ENCODE results near the gene HCST.

The HCST gene

DNA sequence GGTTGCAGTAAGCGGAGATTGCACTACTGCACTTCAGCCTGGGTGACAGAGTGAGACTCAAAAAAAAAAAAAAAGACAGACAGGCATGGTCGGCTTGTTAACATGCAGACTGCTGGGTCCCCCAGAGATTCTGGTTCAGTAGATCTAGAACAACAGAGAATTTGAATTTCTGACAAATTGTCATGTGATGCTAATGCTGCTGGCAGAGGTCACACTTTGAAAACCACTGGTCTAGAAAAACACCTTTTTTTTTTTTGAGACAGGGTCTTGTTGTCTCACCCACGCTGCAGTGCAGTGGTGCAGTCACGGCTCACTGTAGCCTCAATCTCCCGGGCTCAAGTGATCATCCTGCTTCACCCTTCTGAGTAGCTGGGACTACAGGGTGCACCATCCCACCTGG, 26.2 kb downstream of the HCST start:
- Mint-ChIP-seq H3K4me3 (no peak overlapping the region), H3K27ac (no peak overlapping the region), H3K27me3 (ENCODE audit: low read depth) (peaks cover 10% of the 10 kb centered on the region), H3K9me3 (peaks cover 20% of the 10 kb centered on the region), H3K36me3 (ENCODE audit: low read depth) (peaks cover 7% of the 10 kb centered on the region), H3K4me1 (ENCODE audit: low read depth) (peaks cover 22% of the 10 kb centered on the region)
- DNase-seq (ENCODE audit: low spot score): no peak

DNA sequence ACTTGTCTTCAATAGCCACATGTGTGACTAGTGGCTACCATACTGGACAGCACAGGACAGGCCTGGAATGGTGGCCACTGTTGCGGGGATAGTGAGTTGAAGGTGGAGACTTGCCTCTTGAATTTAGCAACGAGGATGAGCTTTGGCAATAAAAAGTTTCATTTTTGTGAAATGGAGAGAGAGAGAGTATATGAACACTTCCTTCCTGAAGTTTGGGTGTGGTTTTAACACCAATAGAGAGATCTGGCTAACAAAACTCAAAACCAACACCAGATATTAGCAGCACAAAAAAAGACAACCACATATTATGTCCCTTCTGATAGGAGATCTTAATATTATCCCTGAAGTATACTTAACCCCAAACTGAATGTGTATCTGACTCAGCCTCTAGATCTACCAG, 27.5 kb downstream of the HCST start:
- peak overlapping the region; percentile 94 for H3K27ac Mint-ChIP-seq
- H3K4me1 Mint-ChIP-seq (ENCODE audit: low read depth): peaks cover 22% of the 10 kb centered on the region
- no peak for DNase-seq (ENCODE audit: low spot score)
- H3K27me3 Mint-ChIP-seq (ENCODE audit: low read depth): peaks cover 10% of the 10 kb centered on the region
- peaks cover 20% of the 10 kb centered on the region for H3K9me3 Mint-ChIP-seq
- peak overlapping the region; percentile 76 for H3K4me3 Mint-ChIP-seq
- H3K36me3 Mint-ChIP-seq (ENCODE audit: low read depth): peaks cover 7% of the 10 kb centered on the region

DNA sequence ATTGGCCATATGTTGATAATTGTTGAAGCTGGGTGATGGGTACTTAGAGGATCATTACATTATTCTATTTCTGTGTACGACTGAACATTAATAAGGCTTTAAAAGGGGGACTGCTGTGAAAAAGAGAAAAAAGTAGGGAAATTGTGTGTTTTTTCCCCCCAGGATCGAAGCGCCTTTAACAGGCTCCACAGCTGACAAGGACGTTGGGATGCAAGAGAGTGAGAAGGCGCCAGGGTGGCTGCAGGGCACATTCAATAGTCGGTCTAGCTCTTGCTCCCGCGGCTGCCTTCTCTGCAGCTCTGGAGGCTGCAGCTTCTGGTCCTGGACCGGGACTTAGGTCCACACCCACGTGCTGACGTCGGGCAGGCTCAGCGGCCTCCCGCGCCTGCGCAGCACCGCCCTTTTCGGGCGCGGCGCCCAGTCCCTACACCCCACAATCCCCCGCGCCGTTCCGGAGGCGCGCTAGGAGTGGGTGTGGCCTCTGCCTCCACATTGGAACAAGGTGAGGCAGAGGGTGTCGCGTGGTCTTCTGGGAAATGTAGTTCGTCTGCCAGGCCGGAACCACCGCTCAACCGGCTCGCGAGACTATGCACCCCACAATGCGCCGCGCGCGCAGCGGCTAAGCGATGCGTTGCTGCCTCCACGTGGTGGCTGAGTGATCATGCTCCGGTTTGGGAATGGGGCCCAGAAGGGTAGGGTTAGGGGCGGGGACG, 29.0 kb downstream of the HCST start:
- H3K4me3 Mint-ChIP-seq: peak overlapping the region; percentile 86
- H3K36me3 Mint-ChIP-seq (ENCODE audit: low read depth): peaks cover 5% of the 10 kb centered on the region
- DNase-seq (ENCODE audit: low spot score): peak; percentile 100
- H3K4me1 Mint-ChIP-seq (ENCODE audit: low read depth): peaks cover 25% of the 10 kb centered on the region
- H3K9me3 Mint-ChIP-seq: peaks cover 6% of the 10 kb centered on the region
- H3K27ac Mint-ChIP-seq: peak overlapping the region; percentile 93
- no peaks in the 10 kb centered on the region for H3K27me3 Mint-ChIP-seq (ENCODE audit: low read depth)

DNA sequence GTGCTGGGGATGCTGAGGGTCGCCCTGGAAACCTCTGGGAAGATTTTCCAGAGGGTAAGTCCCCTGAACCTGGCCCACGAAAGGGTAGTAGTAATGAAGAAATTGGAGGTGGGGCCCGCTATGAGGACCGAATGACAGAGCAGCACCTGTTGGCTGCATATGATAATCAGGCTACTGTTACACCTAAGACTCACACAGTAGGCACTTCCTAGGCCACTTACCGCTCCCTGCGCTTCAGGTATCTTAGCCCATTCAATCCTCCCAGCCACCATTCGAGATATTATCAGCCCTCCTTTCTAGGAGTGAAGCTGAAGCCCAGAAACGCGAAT, 29.5 kb downstream of the HCST start:
- DNase-seq (ENCODE audit: low spot score): no peak
- Mint-ChIP-seq H3K4me1 (ENCODE audit: low read depth) (peaks cover 25% of the 10 kb centered on the region), H3K9me3 (peaks cover 6% of the 10 kb centered on the region), H3K36me3 (ENCODE audit: low read depth) (peaks cover 5% of the 10 kb centered on the region), H3K4me3 (peak overlapping the region; percentile 48), H3K27me3 (ENCODE audit: low read depth) (no peaks in the 10 kb centered on the region), H3K27ac (peak overlapping the region; percentile 26)

DNA sequence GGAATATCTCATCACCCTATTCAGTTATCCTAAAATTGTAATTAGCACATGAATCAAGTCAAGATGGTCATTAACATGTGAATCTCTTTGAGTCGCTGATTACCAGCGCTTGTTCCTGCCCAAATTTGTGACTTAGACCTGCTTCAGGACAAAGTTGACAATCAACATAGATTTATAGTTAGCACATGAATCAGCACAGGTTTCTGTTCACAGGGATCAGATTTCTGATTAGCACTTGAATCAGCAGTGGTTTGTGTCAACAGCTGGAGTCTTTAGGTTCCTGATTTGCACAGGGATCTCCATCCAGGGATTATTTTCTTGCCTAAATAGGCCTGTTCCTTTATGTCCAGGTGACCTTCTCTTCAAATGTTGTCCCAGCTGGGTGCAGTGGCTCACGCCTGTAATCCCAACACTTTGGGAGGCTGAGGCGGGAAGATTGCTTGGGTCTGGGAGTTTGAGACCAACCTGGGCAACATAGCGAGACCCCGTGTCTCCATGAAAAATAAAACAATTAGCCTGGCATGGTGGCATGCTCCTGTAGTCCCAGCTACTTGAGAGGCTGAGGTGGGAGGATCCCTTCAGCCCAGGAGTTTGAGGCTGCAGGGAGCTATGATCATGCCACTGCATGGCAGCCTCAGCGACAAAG, 30.1 kb downstream of the HCST start:
- H3K36me3 Mint-ChIP-seq (ENCODE audit: low read depth): peaks cover 5% of the 10 kb centered on the region

DNA sequence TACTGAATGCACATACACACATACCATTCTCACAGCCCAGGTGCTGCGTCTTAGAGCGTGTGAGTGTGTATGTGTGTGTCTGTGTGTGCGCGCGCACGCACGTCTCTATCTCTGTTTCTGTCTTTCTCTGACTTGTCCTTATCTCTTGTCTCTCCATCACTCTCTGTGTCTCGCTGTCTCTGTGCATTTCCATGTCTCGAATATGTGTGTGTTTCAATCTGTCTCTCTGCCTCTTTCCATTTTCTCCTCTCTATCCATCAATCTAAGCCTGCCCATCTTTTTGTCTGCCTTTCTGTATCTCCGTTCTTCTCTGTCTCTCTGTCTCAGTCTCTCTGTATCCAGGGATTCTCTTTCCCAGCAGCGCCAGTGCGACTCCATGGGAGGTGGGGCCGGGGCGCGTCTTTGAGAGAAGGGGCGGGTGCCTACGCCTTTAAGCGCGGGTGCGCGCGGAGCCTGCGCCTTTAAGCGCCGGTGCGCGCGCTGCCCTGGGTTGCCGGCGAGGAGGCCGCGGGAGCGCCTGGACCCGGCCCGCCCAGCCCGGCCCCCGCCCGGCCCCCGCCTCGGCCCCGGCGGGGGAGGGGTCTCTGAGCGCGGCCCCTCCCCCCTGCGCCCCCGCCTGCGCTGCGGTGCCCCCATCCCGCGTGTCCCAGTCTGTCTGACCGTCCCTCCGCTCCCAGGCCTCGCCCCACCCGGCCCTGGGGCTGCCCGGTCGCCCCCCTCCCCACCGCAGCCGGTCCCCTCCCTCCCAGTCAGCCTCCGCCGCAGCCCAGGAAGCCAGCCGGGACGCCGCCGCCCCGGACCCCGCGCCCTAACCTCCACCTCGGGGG, 33.8 kb downstream of the HCST start, which contains the start of gene LRFN3:
LRFN3 (plus strand) TSS at position 464 of the 827 bp plus-strand sequence. CDS start 3,052 bp downstream, outside the sequence.
- no peaks in the 10 kb centered on the region for H3K9me3 Mint-ChIP-seq
- DNase-seq (ENCODE audit: low spot score): peak; percentile 67
- H3K27ac Mint-ChIP-seq: peak within 1 kb of the TSS; percentile 58
- H3K27me3 Mint-ChIP-seq (ENCODE audit: low read depth): no peaks in the 10 kb centered on the region
- peaks cover 5% of the 10 kb centered on the region for H3K36me3 Mint-ChIP-seq (ENCODE audit: low read depth)
- H3K4me3 Mint-ChIP-seq: peak within 1 kb of the TSS; percentile 94
- peaks cover 29% of the 10 kb centered on the region for H3K4me1 Mint-ChIP-seq (ENCODE audit: low read depth)

More for the DNA sequence above, 30.1 kb downstream of the HCST start:
- Mint-ChIP-seq H3K27me3 (ENCODE audit: low read depth) (no peaks in the 10 kb centered on the region), H3K9me3 (peaks cover 6% of the 10 kb centered on the region), H3K4me3 (no peak overlapping the region), H3K27ac (no peak overlapping the region), H3K4me1 (ENCODE audit: low read depth) (peaks cover 28% of the 10 kb centered on the region)
- DNase-seq (ENCODE audit: low spot score): no peak

DNA sequence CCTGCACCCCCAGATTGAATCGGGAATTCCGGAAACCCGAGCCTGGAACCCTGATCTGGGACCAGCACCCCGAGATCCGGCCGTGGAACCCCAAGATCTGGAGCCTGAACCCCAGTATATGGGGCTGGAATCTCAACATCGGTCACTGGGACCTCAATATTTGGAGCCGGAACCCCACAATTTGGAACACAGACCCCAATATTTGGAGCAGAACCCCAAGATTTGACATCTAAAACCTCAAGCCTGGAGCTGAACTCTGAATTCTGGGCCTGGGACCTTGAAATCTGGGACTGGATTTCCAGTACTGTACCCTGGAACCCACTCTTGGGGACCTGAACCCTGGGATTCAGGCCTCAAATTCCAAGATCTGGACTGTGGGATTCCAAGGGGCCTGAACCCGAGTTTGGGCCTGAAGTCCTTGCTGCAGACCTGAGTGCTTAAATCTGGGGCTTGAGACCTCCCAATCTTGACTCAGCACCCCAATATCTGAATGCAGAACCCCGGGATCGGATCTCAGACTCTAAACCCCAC, 34.5 kb downstream of the HCST start:
- Mint-ChIP-seq H3K36me3 (ENCODE audit: low read depth) (peaks cover 5% of the 10 kb centered on the region), H3K4me1 (ENCODE audit: low read depth) (peaks cover 24% of the 10 kb centered on the region), H3K9me3 (no peaks in the 10 kb centered on the region), H3K27me3 (ENCODE audit: low read depth) (no peaks in the 10 kb centered on the region), H3K27ac (no peak overlapping the region), H3K4me3 (peak overlapping the region; percentile 84)
- no peak for DNase-seq (ENCODE audit: low spot score)

DNA sequence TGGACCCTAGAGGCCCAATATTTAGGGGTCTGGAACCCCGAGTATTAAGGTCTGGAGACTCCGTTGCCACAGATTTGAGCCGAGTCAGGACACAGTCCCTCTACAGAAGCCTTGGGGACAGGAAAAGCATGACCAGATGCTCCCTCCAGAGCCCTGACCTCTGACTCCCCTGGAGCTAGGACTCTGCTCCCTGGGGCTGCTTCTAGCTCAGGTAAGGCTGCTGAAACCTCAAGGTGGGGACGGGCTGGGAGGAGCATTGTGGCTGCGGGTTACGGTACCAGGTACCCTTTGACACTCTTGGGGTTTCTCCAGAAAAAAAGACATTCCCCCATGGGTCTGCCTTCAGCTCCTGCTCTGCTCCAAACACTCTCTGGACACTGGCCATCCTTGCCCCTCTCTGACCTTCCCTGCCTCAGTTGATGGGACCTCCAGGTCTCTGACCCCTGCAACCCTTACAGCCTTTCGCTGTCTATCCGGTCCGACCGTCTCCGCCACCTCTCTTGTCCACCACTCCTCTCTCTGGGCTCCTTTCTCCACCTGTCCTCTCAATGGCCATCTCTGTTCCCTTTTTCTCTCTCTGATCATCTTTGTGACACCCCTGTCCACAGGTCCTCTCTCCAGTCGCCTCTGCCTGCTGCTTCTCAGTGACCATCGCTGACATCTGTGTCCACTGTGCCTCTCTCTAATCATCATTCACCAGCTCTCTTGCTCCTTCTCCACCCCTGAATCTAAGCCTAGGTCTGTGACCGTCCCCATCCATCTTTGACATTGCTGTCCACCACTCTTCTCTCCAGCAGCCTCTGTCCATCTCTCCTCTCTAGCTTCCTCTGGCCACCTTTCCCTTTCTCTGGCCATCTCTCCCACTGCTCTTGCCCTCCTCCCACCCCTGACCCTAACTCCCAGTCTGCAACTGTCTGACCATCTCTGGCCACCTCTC, 35.3 kb downstream of the HCST start:
- H3K9me3 Mint-ChIP-seq: no peaks in the 10 kb centered on the region
- peaks cover 21% of the 10 kb centered on the region for H3K4me1 Mint-ChIP-seq (ENCODE audit: low read depth)
- DNase-seq (ENCODE audit: low spot score): no peak
- H3K27ac Mint-ChIP-seq: peak overlapping the region; percentile 4
- H3K36me3 Mint-ChIP-seq (ENCODE audit: low read depth): peaks cover 5% of the 10 kb centered on the region
- H3K27me3 Mint-ChIP-seq (ENCODE audit: low read depth): no peaks in the 10 kb centered on the region
- H3K4me3 Mint-ChIP-seq: peak overlapping the region; percentile 84

DNA sequence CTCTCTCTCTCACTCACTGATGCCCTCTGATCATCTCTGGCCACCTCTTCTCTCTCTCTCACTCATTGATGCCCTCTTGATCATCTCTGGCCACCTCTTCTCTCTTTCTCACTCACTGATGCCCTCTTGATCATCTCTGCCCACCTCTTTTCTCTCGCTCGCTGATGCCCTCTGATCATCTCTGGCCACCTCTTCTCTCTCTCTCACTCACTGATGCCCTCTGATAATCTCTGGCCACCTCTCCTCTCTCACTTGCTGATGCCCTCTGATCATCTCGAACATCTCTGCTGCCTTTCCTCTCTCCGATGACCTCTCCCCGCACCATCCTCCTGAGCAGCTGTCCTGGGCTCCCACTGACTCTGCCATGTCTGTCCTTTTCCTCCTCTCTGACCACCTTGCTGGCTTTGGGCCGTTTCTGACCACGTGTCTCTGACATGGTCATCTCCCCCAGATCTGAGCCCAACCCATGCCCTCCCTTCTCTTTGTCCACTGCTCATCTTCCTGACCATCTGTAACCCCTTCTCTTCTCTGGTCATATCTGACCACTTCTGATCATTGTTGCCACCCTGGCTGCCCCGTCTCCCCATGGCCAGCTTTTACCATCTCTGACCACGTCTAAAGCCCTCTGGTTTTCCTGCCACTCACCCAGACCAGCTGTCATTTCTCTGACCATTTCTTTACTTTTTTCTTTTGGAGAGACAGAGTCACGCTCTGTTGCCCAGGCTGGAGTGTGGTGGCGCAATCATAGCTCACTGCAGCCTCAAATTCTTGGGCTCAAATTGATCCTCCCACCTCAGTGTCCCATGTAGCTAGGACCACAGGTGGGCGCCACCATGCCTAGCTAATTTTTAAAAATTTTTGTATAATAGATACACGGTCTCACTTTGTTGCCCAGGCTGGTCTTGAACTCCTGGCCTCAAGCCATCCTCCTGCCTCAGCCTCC, 36.2 kb downstream of the HCST start:
- Mint-ChIP-seq H3K36me3 (ENCODE audit: low read depth) (peaks cover 5% of the 10 kb centered on the region), H3K4me3 (peak overlapping the region; percentile 84), H3K27ac (peak overlapping the region; percentile 67), H3K9me3 (no peaks in the 10 kb centered on the region), H3K27me3 (ENCODE audit: low read depth) (no peaks in the 10 kb centered on the region), H3K4me1 (ENCODE audit: low read depth) (peaks cover 21% of the 10 kb centered on the region)
- DNase-seq (ENCODE audit: low spot score): no peak

DNA sequence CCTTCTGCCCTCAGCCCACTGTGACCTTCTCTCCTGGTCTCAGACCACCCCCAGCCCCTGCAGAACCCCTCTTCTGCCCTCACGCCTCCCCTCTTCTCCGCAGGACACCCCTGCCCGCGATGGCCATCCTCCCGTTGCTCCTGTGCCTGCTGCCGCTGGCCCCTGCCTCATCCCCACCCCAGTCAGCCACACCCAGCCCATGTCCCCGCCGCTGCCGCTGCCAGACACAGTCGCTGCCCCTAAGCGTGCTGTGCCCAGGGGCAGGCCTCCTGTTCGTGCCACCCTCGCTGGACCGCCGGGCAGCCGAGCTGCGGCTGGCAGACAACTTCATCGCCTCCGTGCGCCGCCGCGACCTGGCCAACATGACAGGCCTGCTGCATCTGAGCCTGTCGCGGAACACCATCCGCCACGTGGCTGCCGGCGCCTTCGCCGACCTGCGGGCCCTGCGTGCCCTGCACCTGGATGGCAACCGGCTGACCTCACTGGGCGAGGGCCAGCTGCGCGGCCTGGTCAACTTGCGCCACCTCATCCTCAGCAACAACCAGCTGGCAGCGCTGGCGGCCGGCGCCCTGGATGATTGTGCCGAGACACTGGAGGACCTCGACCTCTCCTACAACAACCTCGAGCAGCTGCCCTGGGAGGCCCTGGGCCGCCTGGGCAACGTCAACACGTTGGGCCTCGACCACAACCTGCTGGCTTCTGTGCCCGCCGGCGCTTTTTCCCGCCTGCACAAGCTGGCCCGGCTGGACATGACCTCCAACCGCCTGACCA, 37.2 kb downstream of the HCST start:
- Mint-ChIP-seq H3K4me1 (ENCODE audit: low read depth) (peaks cover 21% of the 10 kb centered on the region), H3K36me3 (ENCODE audit: low read depth) (peaks cover 8% of the 10 kb centered on the region), H3K9me3 (no peaks in the 10 kb centered on the region), H3K27me3 (ENCODE audit: low read depth) (no peaks in the 10 kb centered on the region), H3K27ac (no peak overlapping the region), H3K4me3 (no peak overlapping the region)
- DNase-seq (ENCODE audit: low spot score): no peak

DNA sequence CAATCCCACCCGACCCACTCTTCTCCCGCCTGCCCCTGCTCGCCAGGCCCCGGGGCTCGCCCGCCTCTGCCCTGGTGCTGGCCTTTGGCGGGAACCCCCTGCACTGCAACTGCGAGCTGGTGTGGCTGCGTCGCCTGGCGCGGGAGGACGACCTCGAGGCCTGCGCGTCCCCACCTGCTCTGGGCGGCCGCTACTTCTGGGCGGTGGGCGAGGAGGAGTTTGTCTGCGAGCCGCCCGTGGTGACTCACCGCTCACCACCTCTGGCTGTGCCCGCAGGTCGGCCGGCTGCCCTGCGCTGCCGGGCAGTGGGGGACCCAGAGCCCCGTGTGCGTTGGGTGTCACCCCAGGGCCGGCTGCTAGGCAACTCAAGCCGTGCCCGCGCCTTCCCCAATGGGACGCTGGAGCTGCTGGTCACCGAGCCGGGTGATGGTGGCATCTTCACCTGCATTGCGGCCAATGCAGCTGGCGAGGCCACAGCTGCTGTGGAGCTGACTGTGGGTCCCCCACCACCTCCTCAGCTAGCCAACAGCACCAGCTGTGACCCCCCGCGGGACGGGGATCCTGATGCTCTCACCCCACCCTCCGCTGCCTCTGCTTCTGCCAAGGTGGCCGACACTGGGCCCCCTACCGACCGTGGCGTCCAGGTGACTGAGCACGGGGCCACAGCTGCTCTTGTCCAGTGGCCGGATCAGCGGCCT, 37.9 kb downstream of the HCST start:
- Mint-ChIP-seq H3K36me3 (ENCODE audit: low read depth) (peaks cover 8% of the 10 kb centered on the region), H3K9me3 (no peaks in the 10 kb centered on the region), H3K27ac (no peak overlapping the region), H3K27me3 (ENCODE audit: low read depth) (no peaks in the 10 kb centered on the region), H3K4me1 (ENCODE audit: low read depth) (peaks cover 21% of the 10 kb centered on the region), H3K4me3 (no peak overlapping the region)
- DNase-seq (ENCODE audit: low spot score): no peak

Data from T-helper 2 cell treated with Interferon-gamma antibody and Interleukin-4, amounts not matched to agents 5 μg/mL and 100 μg/mL, for 36 hours (primary cell).